ENCODE results near the gene ARFGEF2. TPM values are rescaled to one million over a fixed set of nuclear protein-coding genes. Genes with fewer than 3 reads are reported as not detected.
"Not testable (repeated sequence)": the region's sequence is repeated elsewhere in the genome, so short reads cannot be mapped to it uniquely, and the experiment has no call there.

The ARFGEF2 gene
- total and polyA plus RNA-seq, 2 donors, result 11.1 to 17.8 TPM

- H3K4me1 ChIP-seq (ENCODE audit: control insufficient read depth in 2 of 2, insufficient read depth in 2 of 2, low read length in 2 of 2), result no peaks in the 10 kb centered on the region
- peaks cover 44 to 45% of the 10 kb centered on the region in 2 donors for H3K36me3 ChIP-seq (ENCODE audit: control insufficient read depth in 2 of 2, insufficient read depth in 2 of 2, low read length in 1 of 2)
- H3K27me3 ChIP-seq (ENCODE audit: control insufficient read depth in 2 of 2, insufficient read depth in 1 of 2, low read length in 1 of 2), result no peaks in the 10 kb centered on the region
- no peak overlapping the region for H3K4me3 ChIP-seq (ENCODE audit: low read length in 2 of 2)
- no peak overlapping the region for H3K27ac ChIP-seq (ENCODE audit: low read depth in 1 of 2, low read length in 1 of 2)
- no peaks in the 10 kb centered on the region for H3K9me3 ChIP-seq (ENCODE audit: control insufficient read depth in 2 of 2, insufficient read depth in 1 of 2, low read length in 1 of 2)
- DNase-seq (ENCODE audit: low read depth in 6 of 9, low spot score in 9 of 9), result no peak
- WGBS, result 97% methylated on average over 10 of the region's 10 CpGs
Observed at GRCh38 chr20:48970681-48971365, 49.3 kb downstream of the ARFGEF2 start.

GRCh38 chr20:48971956-48972355 lies 50.4 kb downstream of the ARFGEF2 start:
- Histone ChIP-seq H3K27me3 (ENCODE audit: control insufficient read depth in 2 of 2, insufficient read depth in 1 of 2, low read length in 1 of 2) (no peaks in the 10 kb centered on the region), H3K27ac (ENCODE audit: low read depth in 1 of 2, low read length in 1 of 2) (no peak overlapping the region), H3K9me3 (ENCODE audit: control insufficient read depth in 2 of 2, insufficient read depth in 1 of 2, low read length in 1 of 2) (no peaks in the 10 kb centered on the region), H3K4me3 (ENCODE audit: low read length in 2 of 2) (no peak overlapping the region), H3K36me3 (ENCODE audit: control insufficient read depth in 2 of 2, insufficient read depth in 2 of 2, low read length in 1 of 2) (peaks cover 48 to 49% of the 10 kb centered on the region in 2 donors), H3K4me1 (ENCODE audit: control insufficient read depth in 2 of 2, insufficient read depth in 2 of 2, low read length in 2 of 2) (no peaks in the 10 kb centered on the region)
- WGBS, result 99% methylated on average over 4 of the region's 4 CpGs
- DNase-seq (ENCODE audit: low read depth in 6 of 9, low spot score in 9 of 9), result no peak

GRCh38 chr20:48972816-48973215 lies 51.3 kb downstream of the ARFGEF2 start:
- Histone ChIP-seq H3K27ac (ENCODE audit: low read depth in 1 of 2, low read length in 1 of 2) (no peak overlapping the region), H3K27me3 (ENCODE audit: control insufficient read depth in 2 of 2, insufficient read depth in 1 of 2, low read length in 1 of 2) (no peaks in the 10 kb centered on the region), H3K36me3 (ENCODE audit: control insufficient read depth in 2 of 2, insufficient read depth in 2 of 2, low read length in 1 of 2) (peaks cover 48 to 49% of the 10 kb centered on the region in 2 donors), H3K4me1 (ENCODE audit: control insufficient read depth in 2 of 2, insufficient read depth in 2 of 2, low read length in 2 of 2) (no peaks in the 10 kb centered on the region), H3K9me3 (ENCODE audit: control insufficient read depth in 2 of 2, insufficient read depth in 1 of 2, low read length in 1 of 2) (no peaks in the 10 kb centered on the region), H3K4me3 (ENCODE audit: low read length in 2 of 2) (no peak overlapping the region)
- 92% methylated on average over 3 of the region's 3 CpGs for WGBS
- DNase-seq (ENCODE audit: low read depth in 6 of 9, low spot score in 9 of 9), result no peak

- Histone ChIP-seq H3K27me3 (ENCODE audit: control insufficient read depth in 2 of 2, insufficient read depth in 1 of 2, low read length in 1 of 2) (no peaks in the 10 kb centered on the region), H3K9me3 (ENCODE audit: control insufficient read depth in 2 of 2, insufficient read depth in 1 of 2, low read length in 1 of 2) (no peaks in the 10 kb centered on the region), H3K4me3 (ENCODE audit: low read length in 2 of 2) (no peak overlapping the region), H3K27ac (ENCODE audit: low read depth in 1 of 2, low read length in 1 of 2) (no peak overlapping the region), H3K36me3 (ENCODE audit: control insufficient read depth in 2 of 2, insufficient read depth in 2 of 2, low read length in 1 of 2) (peaks cover 29 to 34% of the 10 kb centered on the region in 2 donors), H3K4me1 (ENCODE audit: control insufficient read depth in 2 of 2, insufficient read depth in 2 of 2, low read length in 2 of 2) (no peaks in the 10 kb centered on the region)
- 96% methylated on average over 9 of the region's 9 CpGs for WGBS
- no peak for DNase-seq (ENCODE audit: low read depth in 6 of 9, low spot score in 9 of 9)
Observed at GRCh38 chr20:48975955-48976354, 54.4 kb downstream of the ARFGEF2 start.

GRCh38 chr20:48979980-48980379 lies 58.5 kb downstream of the ARFGEF2 start:
- DNase-seq (ENCODE audit: low read depth in 6 of 9, low spot score in 9 of 9); H3K4me1 ChIP-seq (ENCODE audit: control insufficient read depth in 2 of 2, insufficient read depth in 2 of 2, low read length in 2 of 2); H3K27ac ChIP-seq (ENCODE audit: low read depth in 1 of 2, low read length in 1 of 2); H3K9me3 ChIP-seq (ENCODE audit: control insufficient read depth in 2 of 2, insufficient read depth in 1 of 2, low read length in 1 of 2); H3K4me3 ChIP-seq (ENCODE audit: low read length in 2 of 2); H3K27me3 ChIP-seq (ENCODE audit: control insufficient read depth in 2 of 2, insufficient read depth in 1 of 2, low read length in 1 of 2): not testable (repeated sequence)
- WGBS, result 97% methylated on average over 2 of the region's 2 CpGs
- H3K36me3 ChIP-seq (ENCODE audit: control insufficient read depth in 2 of 2, insufficient read depth in 2 of 2, low read length in 1 of 2), result peaks cover 32 to 39% of the 10 kb centered on the region in 2 donors

- 98% methylated on average over 5 of the region's 5 CpGs for whole genome bisulfite sequencing
- Histone ChIP-seq H3K9me3 (ENCODE audit: control insufficient read depth in 2 of 2, insufficient read depth in 1 of 2, low read length in 1 of 2) (peaks cover 2 to 7% of the 10 kb centered on the region in 2 donors), H3K4me3 (ENCODE audit: low read length in 2 of 2) (no peak overlapping the region), H3K27me3 (ENCODE audit: control insufficient read depth in 2 of 2, insufficient read depth in 1 of 2, low read length in 1 of 2) (no peaks in the 10 kb centered on the region), H3K27ac (ENCODE audit: low read depth in 1 of 2, low read length in 1 of 2) (no peak overlapping the region), H3K4me1 (ENCODE audit: control insufficient read depth in 2 of 2, insufficient read depth in 2 of 2, low read length in 2 of 2) (no peaks in the 10 kb centered on the region), H3K36me3 (ENCODE audit: control insufficient read depth in 2 of 2, insufficient read depth in 2 of 2, low read length in 1 of 2) (peaks cover 48 to 60% of the 10 kb centered on the region in 2 donors)
- DNase-seq (ENCODE audit: low read depth in 6 of 9, low spot score in 9 of 9), result no peak
Observed at GRCh38 chr20:48983423-48984400, 62.2 kb downstream of the ARFGEF2 start.

GRCh38 chr20:48984575-48985219 lies 63.2 kb downstream of the ARFGEF2 start:
- peaks cover 2 to 7% of the 10 kb centered on the region in 2 donors for H3K9me3 ChIP-seq (ENCODE audit: control insufficient read depth in 2 of 2, insufficient read depth in 1 of 2, low read length in 1 of 2)
- H3K4me3 ChIP-seq (ENCODE audit: low read length in 2 of 2), result no peak overlapping the region
- H3K27ac ChIP-seq (ENCODE audit: low read depth in 1 of 2, low read length in 1 of 2), result no peak overlapping the region
- 96% methylated on average over 10 of the region's 10 CpGs for WGBS
- no peak for DNase-seq (ENCODE audit: low read depth in 6 of 9, low spot score in 9 of 9)
- H3K27me3 ChIP-seq (ENCODE audit: control insufficient read depth in 2 of 2, insufficient read depth in 1 of 2, low read length in 1 of 2), result no peaks in the 10 kb centered on the region
- H3K4me1 ChIP-seq (ENCODE audit: control insufficient read depth in 2 of 2, insufficient read depth in 2 of 2, low read length in 2 of 2), result no peaks in the 10 kb centered on the region
- peaks cover 57 to 70% of the 10 kb centered on the region in 2 donors for H3K36me3 ChIP-seq (ENCODE audit: control insufficient read depth in 2 of 2, insufficient read depth in 2 of 2, low read length in 1 of 2)

GRCh38 chr20:48986899-48987298 lies 65.4 kb downstream of the ARFGEF2 start:
- 93% methylated on average over 2 of the region's 2 CpGs for WGBS
- H3K36me3 ChIP-seq (ENCODE audit: control insufficient read depth in 2 of 2, insufficient read depth in 2 of 2, low read length in 1 of 2), result peaks cover 71 to 87% of the 10 kb centered on the region in 2 donors
- H3K4me1 ChIP-seq (ENCODE audit: control insufficient read depth in 2 of 2, insufficient read depth in 2 of 2, low read length in 2 of 2), result no peaks in the 10 kb centered on the region
- peaks cover 2 to 7% of the 10 kb centered on the region in 2 donors for H3K9me3 ChIP-seq (ENCODE audit: control insufficient read depth in 2 of 2, insufficient read depth in 1 of 2, low read length in 1 of 2)
- no peak overlapping the region for H3K27ac ChIP-seq (ENCODE audit: low read depth in 1 of 2, low read length in 1 of 2)
- no peak for DNase-seq (ENCODE audit: low read depth in 6 of 9, low spot score in 9 of 9)
- no peak overlapping the region for H3K4me3 ChIP-seq (ENCODE audit: low read length in 2 of 2)
- H3K27me3 ChIP-seq (ENCODE audit: control insufficient read depth in 2 of 2, insufficient read depth in 1 of 2, low read length in 1 of 2), result no peaks in the 10 kb centered on the region

All from thymus (tissue), 11 donors.